SH-SY5Y (cell line): ENCODE data around the gene OMA1.

ENCODE experiments used
- GATA2 ChIP-seq: IDR thresholded peaks from 2 replicates; pipeline ENCODE4 v1.6.1; 2011; ENCODE audit warnings: mild to moderate bottlenecking, low read depth, low read length
- GATA3 ChIP-seq: IDR thresholded peaks from 2 replicates; pipeline ENCODE4 v1.6.1; 2011; ENCODE audit warnings: low read depth, mild to moderate bottlenecking, low read length, moderate library complexity

OMA1 gene

DNA sequence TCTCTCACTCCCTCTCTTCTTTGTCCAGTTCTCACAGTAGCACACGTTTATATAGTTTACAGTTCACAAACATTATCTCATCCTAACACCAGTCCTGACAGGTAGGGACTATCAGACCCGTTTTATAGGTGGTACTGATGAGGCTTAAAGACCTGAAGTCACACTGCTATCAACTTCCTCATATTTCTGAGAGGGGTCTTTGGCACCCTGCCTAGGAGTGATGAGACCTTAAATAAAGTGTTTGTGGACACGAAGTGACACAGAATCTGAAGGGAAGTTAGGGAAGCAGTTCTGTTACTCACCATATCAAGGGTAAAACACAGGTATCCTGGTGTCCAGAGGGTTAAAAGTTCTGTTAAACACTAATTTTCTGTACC, 31.1 kb upstream of the OMA1 start:
- TF ChIP-seq GATA3: no peak

DNA sequence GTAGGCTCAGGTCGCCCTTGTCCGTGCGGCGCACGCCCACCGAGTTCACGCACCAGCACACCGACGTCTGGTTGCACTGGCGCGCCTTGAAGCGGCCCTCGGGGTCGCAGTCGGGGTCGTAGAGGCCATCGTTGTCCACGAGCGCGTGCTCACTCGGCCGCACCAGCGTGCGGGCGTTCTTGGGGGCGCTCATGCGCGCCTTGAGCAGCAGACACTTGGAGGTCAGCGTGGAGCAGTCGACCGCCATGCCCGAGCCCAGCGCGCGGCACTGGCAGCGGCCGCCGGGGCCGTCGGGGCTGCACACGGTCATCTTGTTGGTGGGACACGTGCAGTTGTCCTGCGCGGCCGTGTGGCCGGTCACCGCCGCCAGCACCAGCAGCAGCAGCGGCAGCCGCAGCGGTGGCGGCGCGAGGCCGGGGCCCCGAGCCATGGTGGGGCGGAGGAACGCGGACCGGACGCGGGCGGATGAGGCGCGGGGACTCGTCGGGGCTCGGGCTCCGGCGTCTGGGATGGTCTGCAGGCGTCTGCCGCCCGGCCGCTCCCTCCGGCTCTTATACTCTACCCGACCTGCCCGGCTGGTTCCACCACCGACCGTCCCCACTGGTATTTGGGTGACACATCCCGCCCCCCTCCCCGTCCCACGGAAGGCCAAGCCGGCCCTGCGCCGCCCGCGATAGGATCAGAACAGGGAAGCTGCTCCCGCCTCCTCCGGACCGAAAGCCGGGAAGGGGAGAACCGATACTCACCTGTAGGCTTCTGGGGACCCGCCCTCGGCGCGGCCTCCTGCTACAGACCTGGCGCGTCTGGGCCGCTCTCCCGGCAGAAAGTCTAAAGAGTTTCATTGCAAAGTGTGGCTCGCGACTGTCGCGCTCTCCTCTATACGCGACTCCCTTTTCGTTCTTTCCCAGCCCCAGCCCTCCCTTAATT, 30.5 kb upstream of the OMA1 start, which contains the start of gene TACSTD2:
TACSTD2 (minus strand) TSS at position 526 of the 927 bp plus-strand sequence; CDS start at position 430, 96 bp downstream.
- TF ChIP-seq GATA3: no peak
- no peak for TF ChIP-seq GATA2

- TF ChIP-seq GATA3 (no peak), GATA2 (no peak)
Measured at GRCh38 chr1:58576325-58576726, 29.8 kb upstream of the OMA1 start.

DNA sequence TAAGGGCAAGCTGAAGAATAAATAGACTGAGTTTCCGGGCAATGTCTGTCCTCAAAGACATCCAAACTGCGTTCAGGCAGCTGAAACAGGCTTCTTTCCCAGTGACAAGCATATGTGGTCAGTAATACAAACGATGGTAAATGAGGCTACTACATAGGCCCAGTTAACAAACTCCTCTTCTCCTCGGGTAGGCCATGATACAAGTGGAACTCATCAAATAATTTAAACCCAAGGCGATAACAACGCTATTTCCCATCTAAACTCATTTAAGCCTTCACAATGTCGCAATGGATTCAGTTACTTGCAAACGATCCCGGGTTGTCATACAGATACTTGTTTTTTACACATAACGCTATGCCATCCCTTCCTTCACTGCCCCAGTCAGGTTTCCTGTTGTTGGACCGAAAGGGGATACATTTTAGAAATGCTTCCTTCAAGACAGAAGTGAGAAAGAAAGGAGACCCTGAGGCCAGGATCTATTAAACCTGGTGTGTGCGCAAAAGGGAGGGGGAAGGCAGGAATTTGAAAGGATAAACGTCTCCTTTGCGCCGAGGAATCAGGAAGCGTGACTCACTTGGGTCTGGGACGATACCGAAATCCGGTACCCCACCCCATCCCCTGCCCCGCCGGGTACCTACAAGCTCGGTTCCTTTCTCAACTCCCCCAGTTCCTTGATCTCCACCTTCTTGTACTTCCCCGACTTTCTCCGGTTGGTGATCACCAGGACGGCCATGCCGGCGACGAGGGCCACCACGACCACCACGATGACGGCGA, 29.2 kb upstream of the OMA1 start:
- no peak for TF ChIP-seq GATA3
- TF ChIP-seq GATA2: no peak

DNA sequence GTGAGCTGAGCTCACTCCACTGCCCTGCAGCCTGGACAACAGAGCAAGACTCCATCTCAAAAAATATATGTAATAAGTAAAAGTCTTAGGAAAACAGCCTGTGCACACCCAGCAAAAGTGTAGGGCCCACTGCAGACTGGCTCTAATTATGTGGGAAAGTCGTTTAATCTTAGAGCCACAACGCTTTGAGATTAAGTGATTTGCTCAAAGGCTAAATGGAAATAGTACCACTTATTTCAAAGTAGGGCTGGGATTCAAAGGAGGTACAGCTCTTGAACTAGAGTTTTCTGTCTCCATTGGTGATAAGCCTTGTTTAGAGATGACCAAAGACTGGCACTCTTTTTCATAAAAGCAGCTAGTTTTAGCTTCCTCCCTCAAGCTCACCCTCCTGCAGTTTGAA, 28.3 kb upstream of the OMA1 start:
- TF ChIP-seq GATA2 (no peak), GATA3 (no peak)

GRCh38 chr1:58573705-58574591, 27.4 kb upstream of the OMA1 start:
- TF ChIP-seq GATA2 (no peak), GATA3 (no peak)

DNA sequence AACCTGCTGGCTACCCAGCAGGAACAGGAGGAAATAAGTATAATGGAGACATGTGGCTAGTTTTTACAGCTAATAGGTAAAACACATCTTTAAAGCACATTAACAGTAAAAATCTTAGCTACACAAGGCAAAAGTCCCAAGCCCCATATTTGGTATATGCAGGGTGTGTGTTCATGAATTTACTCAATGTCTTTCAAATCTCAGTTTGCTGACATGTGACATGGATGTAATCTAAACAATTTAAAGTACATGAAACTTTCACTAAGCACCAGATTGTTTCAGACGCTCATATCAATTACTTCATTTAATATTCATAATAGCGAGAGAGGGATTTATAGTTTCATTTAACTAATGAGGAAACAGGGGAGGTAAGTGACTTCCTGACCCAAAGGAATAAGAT, 26.6 kb upstream of the OMA1 start:
- TF ChIP-seq GATA2 (no peak), GATA3 (no peak)

DNA sequence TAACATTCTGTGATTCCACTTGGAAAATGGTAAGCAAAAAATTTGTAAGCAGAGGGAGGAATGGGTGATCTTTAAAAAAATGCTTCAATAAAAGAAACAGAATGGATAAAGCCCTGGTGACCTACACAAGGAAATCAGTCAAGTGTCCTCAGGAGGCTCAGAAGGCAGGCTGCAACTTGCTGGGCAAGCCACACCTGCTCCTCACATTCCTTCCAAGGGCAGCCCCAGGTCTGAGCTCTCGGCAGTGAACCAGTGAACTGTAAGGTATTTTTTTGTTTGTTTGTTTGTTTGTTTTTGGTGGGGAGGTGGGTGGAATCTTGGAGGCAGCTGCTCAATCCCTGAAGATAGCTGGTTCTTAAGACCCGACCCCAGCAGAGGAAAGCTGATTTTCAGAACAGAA, 26.2 kb upstream of the OMA1 start:
- TF ChIP-seq GATA2: no peak
- TF ChIP-seq GATA3: no peak

DNA sequence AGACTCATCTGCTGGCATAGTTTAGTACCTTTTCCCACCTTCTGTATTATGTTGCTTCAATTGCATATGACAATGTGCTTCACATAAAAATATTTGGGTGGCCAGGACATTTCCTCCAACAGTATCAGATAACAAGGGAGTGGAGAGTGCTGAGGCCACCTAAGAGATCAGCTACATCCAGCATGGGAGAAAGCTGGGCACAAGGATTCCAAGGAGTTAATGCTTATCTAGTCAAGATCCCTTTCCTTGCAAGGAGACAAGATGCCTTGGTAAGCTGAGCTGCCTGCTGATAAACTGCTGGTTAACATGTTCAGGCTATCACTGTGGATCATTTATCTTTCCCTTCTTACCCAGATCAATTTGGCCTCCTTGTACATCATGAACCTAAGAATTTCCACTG, 25.1 kb upstream of the OMA1 start:
- no peak for TF ChIP-seq GATA3
- no peak for TF ChIP-seq GATA2

DNA sequence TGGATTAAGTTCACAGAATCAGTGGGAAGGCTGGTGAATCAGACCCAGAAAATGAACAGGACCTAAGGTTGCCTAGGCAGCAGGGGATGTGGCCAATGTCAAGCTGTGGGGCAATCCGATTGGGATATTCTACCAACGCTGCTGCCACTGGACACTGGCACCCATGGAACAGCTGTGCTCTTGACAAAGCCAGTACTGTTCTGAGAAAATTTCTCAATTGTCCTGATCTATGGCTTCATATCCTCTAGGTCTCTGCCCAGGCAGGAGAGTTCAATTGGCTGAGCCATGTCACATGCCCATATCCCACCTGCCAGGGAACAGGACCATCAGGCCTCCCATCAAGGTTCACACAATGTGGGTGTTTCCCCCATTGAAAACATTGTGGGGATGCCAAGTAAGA, 24.3 kb upstream of the OMA1 start:
- TF ChIP-seq GATA3 (no peak), GATA2 (no peak)

- TF ChIP-seq GATA3 (no peak), GATA2 (no peak)
Measured at GRCh38 chr1:58570094-58570493, 23.6 kb upstream of the OMA1 start.

GRCh38 chr1:58568911-58569310, 22.4 kb upstream of the OMA1 start:
- no peak for TF ChIP-seq GATA3
- TF ChIP-seq GATA2: no peak

DNA sequence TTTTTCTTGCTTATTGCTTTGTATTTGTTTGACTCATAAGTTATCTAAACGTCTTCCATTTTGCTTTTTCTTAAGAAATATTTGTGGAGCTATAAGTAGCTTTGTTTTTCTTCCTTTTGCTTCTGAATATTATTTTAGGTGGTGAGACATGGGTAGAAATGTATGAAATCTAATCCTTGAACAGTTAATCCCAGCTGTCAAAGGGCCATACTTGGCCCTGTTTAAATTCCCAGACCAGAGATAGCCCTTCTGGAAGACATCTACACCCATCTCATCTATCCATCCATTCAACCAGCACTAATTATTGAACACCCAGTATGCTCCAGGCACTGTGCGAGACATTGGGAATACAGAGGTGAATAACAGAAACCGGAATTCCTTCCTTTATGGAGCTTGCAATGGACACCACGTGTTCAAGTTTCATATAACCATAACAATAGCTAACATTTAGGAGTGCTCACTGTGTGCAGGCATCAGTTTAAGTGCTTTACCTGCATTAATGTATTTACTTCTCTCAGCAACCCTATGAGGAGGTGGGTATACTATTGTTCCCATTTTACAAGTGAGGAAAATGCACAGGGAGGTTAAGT, 21.8 kb upstream of the OMA1 start:
- no peak for TF ChIP-seq GATA3
- TF ChIP-seq GATA2: no peak

DNA sequence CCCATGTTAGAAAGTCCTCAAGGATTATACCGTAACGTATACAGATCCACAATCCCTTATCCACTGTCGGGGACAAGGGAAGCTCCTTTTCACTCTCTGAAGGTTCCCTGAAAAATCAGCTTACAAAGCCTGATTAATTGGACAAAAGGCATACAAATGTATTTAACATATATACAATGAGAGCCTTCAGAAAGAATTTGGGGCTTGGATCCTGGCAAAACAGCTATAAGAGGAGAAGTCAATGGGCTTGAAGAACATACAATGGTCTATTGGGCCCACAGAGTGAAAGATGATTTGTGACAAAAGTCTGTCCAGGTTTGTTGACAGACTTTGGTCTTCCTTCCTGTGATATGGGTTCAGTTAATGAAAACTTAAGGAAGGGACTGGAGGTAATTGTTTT, 19.8 kb upstream of the OMA1 start:
- TF ChIP-seq GATA3 (no peak), GATA2 (no peak)

GRCh38 chr1:58561633-58562032, 15.1 kb upstream of the OMA1 start:
- no peak for TF ChIP-seq GATA2
- TF ChIP-seq GATA3: no peak
